ENCODE measurements around the gene XYLT2.

GRCh38 chr17:50330151-50330775 lies 15.7 kb upstream of the XYLT2 start:
- no peak for TF ChIP-seq EZH2 (IDR thresholded peaks at IDR 0.05; ENCODE audit: low read depth, low read length, severe bottlenecking)
- TF ChIP-seq JUN (IDR thresholded peaks at IDR 0.05; ENCODE audit: low read depth, low read length), result no peak
- TF ChIP-seq, protein P1, sequence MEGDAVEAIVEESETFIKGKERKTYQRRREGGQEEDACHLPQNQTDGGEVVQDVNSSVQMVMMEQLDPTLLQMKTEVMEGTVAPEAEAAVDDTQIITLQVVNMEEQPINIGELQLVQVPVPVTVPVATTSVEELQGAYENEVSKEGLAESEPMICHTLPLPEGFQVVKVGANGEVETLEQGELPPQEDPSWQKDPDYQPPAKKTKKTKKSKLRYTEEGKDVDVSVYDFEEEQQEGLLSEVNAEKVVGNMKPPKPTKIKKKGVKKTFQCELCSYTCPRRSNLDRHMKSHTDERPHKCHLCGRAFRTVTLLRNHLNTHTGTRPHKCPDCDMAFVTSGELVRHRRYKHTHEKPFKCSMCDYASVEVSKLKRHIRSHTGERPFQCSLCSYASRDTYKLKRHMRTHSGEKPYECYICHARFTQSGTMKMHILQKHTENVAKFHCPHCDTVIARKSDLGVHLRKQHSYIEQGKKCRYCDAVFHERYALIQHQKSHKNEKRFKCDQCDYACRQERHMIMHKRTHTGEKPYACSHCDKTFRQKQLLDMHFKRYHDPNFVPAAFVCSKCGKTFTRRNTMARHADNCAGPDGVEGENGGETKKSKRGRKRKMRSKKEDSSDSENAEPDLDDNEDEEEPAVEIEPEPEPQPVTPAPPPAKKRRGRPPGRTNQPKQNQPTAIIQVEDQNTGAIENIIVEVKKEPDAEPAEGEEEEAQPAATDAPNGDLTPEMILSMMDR (IDR thresholded peaks at IDR 0.05; ENCODE audit: control extremely low read depth in 1 of 3, insufficient read depth in 1 of 3, low read depth in 1 of 3, low read length in 3 of 3), result no peak
- TF ChIP-seq CREB1 (IDR thresholded peaks at IDR 0.05), result no peak
- no peak for TF ChIP-seq PHF8 (conservative IDR thresholded peaks at IDR 0.05; ENCODE audit: low read depth, low read length)
- TF ChIP-seq, protein P2, sequence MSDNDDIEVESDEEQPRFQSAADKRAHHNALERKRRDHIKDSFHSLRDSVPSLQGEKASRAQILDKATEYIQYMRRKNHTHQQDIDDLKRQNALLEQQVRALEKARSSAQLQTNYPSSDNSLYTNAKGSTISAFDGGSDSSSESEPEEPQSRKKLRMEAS (IDR thresholded peaks at IDR 0.05), result no peak
- no peak for TF ChIP-seq FOSL1 (IDR thresholded peaks at IDR 0.05; ENCODE audit: insufficient read depth, low read depth, low read length)
